NK-92 (cell line): ENCODE results near the gene EML4.

ENCODE experiments used
- DNase-seq: peaks from one replicate; lab custom pipeline; 2025; ENCODE audit not compliant: unreplicated experiment; lab: John Stamatoyannopoulos, UW

EML4 gene

DNA sequence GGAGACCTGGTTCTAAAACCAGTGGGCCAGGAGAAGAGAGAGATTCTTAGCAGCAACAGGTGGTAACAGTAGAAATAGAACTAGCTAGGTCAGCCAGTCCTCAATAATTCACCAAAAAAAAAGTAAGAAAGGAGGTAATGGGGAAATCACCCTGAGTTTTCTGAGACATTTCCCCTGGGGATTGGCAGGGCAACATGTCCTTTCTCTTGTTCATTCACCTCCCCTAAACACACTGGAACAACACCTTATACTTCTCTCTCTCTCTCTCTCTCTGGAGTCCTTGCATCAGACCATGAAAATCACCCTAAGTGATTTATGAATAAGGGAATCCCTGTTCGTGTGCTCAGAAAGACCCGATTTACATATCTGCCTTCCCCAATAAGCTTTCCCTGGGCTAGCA lies 127.1 kb downstream of the EML4 start:
- DNase-seq = no peak

DNA sequence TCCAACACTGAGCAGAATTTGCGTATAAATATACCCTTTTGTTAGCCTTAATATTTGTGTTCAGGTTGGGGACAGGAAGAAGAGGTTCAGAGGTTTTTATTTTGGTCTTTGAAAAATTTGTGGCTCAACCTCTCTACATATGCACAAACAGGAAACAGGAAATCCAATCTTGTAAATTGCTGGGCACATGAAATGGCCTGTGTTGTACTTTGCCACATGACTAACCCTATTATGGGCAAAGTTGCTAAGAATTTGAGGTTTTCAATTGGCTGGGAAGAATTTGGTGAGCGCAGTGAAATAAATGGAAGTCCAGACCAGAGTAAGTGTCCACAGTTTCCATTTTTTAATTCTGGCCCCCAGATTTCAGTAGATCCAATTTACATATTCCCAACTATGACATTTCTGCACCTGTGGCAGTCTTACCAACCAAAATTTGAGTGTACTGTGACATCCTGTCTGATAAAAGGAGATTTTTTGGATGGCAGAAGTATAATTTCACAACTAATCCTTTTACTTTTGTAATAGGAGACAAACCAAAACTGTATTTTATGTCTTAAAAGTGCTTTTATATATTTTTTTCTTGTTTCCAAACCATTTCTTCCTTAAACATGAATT lies 128.3 kb downstream of the EML4 start:
- no peak for DNase-seq

DNA sequence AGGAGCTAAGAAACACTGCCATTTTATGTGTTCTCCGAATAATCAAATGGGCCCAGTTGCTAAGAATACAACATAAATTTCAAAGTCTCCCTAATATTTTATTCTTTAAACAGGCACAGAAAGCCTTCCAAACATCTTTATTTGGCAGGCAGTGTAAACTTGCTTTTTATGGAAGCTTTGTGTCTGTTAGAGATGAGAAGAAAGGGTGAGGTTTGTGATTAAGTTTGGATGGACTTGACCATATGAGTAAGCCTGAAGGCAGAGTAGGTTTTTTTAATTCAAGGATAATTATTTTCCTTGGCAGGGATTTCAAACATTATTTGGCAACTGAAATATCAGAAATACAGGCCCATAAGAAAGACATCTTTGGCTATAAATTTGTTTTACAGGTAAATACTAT lies 129.0 kb downstream of the EML4 start:
- DNase-seq = no peak

- DNase-seq = no peak
Observed at GRCh38 chr2:42298996-42299754, 130.0 kb downstream of the EML4 start.

- no peak for DNase-seq
Observed at GRCh38 chr2:42300527-42300926, 131.4 kb downstream of the EML4 start.

DNA sequence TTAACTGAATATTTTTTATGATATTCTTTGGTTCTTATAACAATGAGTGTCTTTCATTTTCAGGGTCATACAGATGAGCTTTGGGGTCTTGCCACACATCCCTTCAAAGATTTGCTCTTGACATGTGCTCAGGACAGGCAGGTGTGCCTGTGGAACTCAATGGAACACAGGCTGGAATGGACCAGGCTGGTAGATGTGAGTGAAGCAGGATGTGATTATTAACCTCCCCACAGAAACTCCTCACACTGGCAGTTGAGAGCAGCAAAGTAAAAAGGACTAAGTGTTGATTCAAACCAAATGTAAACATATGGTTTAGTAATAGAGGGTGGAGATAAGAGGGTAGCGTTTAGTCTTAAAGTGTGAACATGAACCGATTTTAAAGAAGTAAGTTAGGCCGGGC lies 134.1 kb downstream of the EML4 start:
- DNase-seq = no peak

GRCh38 chr2:42304059-42304713 lies 135.0 kb downstream of the EML4 start:
- no peak for DNase-seq

DNA sequence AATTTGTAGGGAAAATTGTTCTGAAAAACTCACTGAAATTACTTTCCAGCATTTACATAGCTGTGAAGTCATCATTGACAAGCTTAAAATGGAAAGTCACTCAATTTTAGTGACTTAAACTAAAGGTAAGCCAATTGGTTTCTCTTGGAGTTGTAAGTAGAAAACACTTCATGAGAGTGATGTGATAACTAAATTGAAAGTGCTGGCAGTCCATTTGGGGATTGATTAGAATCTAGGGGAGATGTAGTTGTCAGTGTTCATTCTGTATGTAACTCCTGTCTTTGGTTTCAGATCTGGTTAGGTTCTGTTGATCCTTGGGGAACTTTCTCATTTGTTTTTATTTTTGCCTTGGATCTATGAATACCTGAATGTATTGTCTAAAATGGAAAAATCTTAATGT lies 138.0 kb downstream of the EML4 start:
- no peak for DNase-seq

DNA sequence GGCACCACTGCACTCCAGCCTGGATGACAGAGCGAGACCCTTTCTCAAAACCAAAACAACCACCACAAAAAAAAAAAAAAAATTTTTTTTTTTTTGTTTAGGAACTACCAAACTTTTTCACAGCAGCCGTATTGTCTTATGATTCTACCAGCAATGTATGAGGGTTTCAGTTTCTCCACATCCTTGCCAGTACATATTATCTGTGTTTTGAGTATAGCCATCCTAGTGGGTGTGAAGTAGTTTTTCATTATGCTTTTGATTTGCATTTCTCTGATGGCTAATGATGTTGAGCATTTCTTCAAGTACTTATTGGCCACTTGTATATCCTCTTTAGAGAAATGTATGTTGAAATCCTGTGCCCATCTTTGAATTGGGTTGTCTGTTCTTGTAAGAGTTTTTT lies 140.2 kb downstream of the EML4 start:
- no peak for DNase-seq

GRCh38 chr2:42310007-42310515 lies 140.9 kb downstream of the EML4 start:
- no peak for DNase-seq

GRCh38 chr2:42312106-42312505 lies 143.0 kb downstream of the EML4 start:
- DNase-seq = no peak

GRCh38 chr2:42314892-42315468 lies 145.8 kb downstream of the EML4 start:
- DNase-seq = no peak

- no peak for DNase-seq
Observed at GRCh38 chr2:42315844-42316470, 146.8 kb downstream of the EML4 start.

DNA sequence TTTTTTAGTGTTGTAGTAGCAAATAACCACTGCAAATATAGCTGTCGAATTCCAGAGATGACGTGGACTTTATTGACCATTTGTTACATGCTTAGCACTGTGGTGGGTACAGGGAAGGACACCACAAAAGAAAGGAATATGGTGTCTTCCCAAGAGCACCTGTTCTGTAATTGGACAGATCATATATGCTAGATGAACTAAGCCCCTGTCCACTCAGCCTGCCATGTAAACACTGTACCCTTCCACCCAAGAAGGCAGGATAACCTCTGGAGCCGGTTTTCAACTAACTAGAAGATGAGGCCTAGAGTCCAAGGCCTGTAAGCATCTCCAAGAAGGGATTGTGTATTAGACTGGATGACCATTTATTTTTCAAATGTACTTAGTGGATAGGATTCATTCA lies 147.8 kb downstream of the EML4 start:
- no peak for DNase-seq

- DNase-seq = no peak
Observed at GRCh38 chr2:42317486-42317885, 148.3 kb downstream of the EML4 start.

- DNase-seq = no peak
Observed at GRCh38 chr2:42317945-42318344, 148.8 kb downstream of the EML4 start.

- DNase-seq = no peak
Observed at GRCh38 chr2:42319265-42319664, 150.1 kb downstream of the EML4 start.

GRCh38 chr2:42321452-42322064 lies 152.4 kb downstream of the EML4 start:
- no peak for DNase-seq

- DNase-seq = no peak
Observed at GRCh38 chr2:42324244-42324643, 155.1 kb downstream of the EML4 start.

GRCh38 chr2:42324949-42325348 lies 155.8 kb downstream of the EML4 start:
- DNase-seq = no peak

DNA sequence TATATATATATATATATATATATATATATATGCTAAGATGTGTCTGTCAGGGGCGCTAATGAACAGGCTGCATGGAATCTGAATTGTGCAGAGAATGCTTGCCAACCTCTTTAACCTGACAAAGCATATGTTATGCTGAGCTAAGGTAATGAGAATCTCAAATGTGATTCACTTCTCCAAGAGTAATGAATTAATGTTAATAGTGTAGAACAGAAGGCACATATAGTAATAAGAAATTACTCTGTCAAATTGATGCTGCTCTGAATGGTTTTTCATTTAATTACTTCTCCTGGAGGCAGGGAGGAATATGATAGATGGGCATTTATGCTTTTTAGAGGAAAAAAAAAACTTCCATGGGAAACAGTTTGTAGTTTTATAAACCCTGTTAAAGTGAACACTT lies 156.5 kb downstream of the EML4 start:
- no peak for DNase-seq
